HG03354 (cell line): Measurements from ENCODE around the gene KCNK4.
A peak's percentile ranks its signal among the peaks of the same experiment; 100 is the strongest.

Experiments
- ATAC-seq: cut with Tn5 transposase; IDR thresholded peaks from one replicate; pipeline ENCODE4 v1.9.1; 2021; ENCODE audit warnings: mild to moderate bottlenecking; ENCODE audit not compliant: unreplicated experiment, poor library complexity, severe bottlenecking

KCNK4 gene

GRCh38 chr11:64340671-64341335 is 49.7 kb downstream of the KCNK4 start:
- ATAC-seq, result peak; percentile 50

GRCh38 chr11:64341429-64341828 is 50.3 kb downstream of the KCNK4 start:
- no peak for ATAC-seq

GRCh38 chr11:64341851-64342791 is 51.0 kb downstream of the KCNK4 start:
- ATAC-seq, result peak; percentile 44

GRCh38 chr11:64342869-64343745 is 52.0 kb downstream of the KCNK4 start:
- no peak for ATAC-seq

GRCh38 chr11:64343767-64344559 is 52.9 kb downstream of the KCNK4 start:
- no peak for ATAC-seq

- no peak for ATAC-seq
These were observed 53.7 kb downstream of the KCNK4 start for GRCh38 chr11:64344787-64345186.

- no peak for ATAC-seq
These were observed 56.2 kb downstream of the KCNK4 start for GRCh38 chr11:64347193-64347867.

GRCh38 chr11:64348383-64349024 is 57.4 kb downstream of the KCNK4 start:
- no peak for ATAC-seq

- ATAC-seq, result no peak
These were observed 57.9 kb downstream of the KCNK4 start for GRCh38 chr11:64349025-64349387.

GRCh38 chr11:64349404-64349803 is 58.3 kb downstream of the KCNK4 start:
- ATAC-seq, result no peak
